ENCODE data around the gene OSBPL3.

- no peak for TF ChIP-seq CTCF (conservative IDR thresholded peaks at IDR 0.05 in 1 of 2, IDR thresholded peaks at IDR 0.05 in 1 of 2; ENCODE audit: extremely low read depth in 1 of 2, insufficient read depth in 1 of 2, low read depth in 1 of 2, low read length in 2 of 2)
- TF ChIP-seq EZH2 (IDR thresholded peaks at IDR 0.05; ENCODE audit: borderline replicate concordance, low read length) = no peak
Measured at GRCh38 chr7:24833549-24833948, 146.4 kb downstream of the OSBPL3 start.

All from mammary epithelial cell (primary cell).